Head of caudate nucleus (tissue), 42 donors: ENCODE measurements around the gene WNT6.
"Not testable (repeated sequence)": the region's sequence is repeated elsewhere in the genome, so short reads cannot be mapped to it uniquely, and the experiment has no call there.

Source experiments
- DNase-seq, 42 donors: peaks; one replicate each; pipeline versions ENCODE4 v3.0.0 to v3.0.0-alpha.2; 2020 to 2021; ENCODE audit warnings: mixed read lengths in 7 of 42
- intact Hi-C: fragments of 100-400 bp; cut with DNase I; formaldehyde crosslinking; loops from one replicate; pipeline ENCODE4 v1.15.0; 2022

WNT6 gene

DNA sequence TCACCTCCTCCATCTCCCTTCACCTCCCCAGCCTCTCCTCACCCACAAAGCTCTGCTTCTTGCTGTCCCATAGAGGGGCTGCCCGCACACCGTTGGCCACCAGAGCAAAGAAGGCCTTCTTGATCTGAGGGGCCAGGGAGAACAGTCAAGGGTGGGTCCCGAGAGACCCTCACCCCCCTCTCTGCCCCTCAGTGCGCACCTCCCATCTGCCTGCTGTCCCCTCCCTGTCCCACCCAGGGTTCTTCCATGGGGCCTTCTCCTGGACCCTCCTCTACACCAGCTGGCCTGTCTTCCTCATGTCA, 31.2 kb upstream of the WNT6 start:
- intact Hi-C loops = no loop called here
- DNase-seq = peak in 1 of 42 donors; percentile 22

DNA sequence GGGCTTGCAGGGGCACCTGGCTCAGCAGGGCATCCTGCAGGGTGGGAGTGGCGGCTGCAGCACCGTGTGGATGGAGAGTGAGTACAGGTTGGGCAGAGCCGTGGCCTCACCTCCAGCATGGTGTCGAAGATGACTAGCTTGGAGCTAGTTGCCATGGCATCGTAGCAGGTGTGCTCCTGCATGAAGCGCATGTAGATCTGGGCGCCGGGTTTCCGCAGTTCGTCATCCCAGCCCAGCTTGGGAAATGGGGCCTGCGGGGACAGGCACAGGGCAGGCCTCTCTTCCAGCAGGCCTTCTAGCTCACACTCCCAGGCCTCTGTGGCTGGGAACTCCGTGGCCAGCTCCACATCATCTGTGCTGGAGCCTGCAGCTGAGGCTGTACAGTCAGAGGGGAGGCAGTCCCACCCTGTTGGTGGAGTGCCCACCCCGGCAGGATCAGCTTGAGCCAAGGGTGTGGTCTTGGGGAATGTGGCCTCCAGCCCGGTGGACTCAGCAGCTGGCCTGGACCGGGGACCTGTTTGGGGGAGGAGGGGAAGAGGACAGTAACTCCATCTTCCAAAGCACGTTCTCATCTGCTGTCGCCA, 29.6 kb upstream of the WNT6 start:
- intact Hi-C loops = no loop called here
- peak in 35 of 42 donors; percentile 13 to 77 (median 39) for DNase-seq

DNA sequence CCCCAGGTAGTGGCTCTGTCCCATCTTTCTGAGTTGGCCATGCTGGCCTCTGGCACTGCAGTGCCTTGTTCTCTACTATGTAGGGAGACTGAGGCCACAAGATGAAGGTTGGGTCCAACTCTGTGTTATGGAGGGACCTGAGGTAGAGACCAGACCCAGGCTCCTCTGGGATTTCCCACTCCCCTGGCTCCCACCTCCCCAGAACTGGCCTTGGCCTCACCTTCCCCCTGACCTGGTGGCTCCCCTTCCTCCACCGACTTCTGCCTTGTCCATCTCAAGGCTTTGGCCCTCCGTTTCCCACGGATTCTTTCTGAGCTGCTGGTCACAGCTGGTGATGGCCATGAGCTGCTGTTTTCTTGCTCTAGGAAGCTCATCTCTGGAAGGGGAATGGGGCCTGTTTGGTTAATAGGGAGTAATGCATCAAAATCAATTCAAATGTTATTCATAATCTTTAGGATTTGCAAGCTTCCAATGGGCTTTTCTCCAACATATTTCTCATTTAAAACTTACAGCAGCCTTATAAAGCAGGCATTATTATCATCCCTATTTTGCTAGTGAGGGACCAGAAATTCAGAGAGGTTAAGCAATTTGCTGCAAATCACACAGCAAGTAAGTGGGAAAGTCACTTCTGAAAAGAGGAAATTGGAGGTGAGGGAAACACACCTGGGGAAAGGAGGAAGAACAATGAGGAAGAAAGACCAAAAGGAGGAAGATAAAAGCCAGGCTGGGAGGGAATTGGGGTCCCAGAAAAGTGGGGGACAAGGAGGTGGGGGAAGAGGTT, 28.9 kb upstream of the WNT6 start:
- intact Hi-C loops = no loop called here
- DNase-seq = peak in 1 of 42 donors; percentile 7

DNA sequence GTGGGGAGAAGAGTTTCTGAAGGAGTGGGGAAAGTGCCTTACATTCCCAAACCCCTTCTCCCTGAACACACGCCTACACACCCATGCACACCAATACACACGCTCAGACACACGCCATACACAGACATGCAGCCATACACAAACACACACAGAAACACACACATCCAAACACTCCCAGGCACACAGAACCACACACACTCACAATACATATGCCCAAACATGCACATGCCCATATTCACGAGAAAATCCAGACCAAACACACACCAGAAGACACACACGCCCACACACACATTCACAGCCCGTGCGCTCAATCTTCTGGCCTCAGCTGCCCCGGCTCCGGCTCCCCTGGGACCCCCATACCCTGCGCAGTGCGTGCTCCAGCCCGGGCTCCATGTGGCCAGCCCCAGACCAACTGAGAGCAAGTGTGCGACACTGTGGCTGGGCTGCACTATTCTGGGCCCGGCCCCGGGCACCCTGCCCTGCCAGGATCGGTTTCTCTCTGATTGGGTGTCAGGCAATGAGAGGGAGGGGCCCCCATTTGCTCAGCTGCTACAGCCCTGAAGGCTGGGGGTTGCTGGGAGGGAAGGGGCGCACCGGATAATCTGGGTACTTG, 28.1 kb upstream of the WNT6 start, which contains the start of gene PRKAG3:
TSS of gene PRKAG3 (minus strand) at position 426 of the 613 bp plus-strand sequence.
- intact Hi-C loops = no loop called here
- DNase-seq = no peak

DNA sequence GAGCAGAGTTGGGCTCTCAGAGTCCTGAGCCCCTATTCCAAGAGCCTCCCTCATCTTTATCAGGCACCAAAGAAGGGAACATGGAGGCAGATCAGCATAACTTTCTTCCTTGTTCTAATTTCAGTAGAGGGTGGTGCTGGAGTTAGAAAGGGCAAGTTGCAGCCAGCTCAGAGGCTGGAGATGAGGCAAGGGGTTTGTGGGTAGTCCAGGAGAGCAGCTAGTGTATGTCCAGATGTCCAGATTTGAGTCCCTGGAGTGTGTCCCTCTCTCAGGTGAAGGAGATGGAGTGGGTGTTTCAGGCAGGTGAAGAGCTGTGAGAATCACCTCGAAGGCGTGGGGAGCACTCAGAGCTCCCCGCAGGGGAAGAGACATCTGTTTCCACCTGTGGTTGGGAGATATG, 27.5 kb upstream of the WNT6 start:
- no peak for DNase-seq
- intact Hi-C loops = no loop called here

- intact Hi-C loops = no loop called here
- peak in 1 of 42 donors; percentile 9 for DNase-seq
Measured at GRCh38 chr2:218832520-218832919, 27.1 kb upstream of the WNT6 start.

DNA sequence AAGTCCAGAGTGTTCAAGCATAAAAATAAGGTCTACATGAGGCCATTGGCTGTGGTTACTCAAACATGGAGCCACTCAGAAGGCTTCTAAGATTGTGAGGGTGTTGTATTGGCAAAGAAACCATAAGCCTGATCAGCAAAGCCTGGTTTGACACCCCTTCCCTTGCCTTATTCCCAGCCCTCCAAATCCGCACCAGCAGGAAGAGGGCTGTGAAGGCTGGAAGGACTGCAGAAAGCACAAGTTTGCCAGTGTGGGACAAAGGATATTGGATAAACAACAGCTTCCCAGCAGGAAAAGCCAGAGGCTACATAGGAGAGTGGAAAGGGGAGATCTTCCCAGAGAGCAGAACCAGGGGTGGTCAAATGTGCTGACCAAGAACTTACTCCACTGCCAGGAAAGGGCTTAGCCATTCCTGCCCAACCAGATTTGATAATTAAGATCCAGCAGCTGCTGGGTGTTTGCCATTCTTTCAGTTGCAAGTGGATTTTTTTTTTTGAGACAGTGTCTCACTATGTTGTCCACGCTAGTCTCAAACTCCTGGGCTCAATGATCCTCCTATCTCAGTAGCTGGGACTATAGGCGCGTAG, 26.5 kb upstream of the WNT6 start:
- DNase-seq = peak in 1 of 42 donors; percentile 12
- intact Hi-C loops = no loop called here

- intact Hi-C loops = no loop called here
- peak in 2 of 42 donors; percentile 5 to 19 for DNase-seq
Measured at GRCh38 chr2:218834685-218835084, 24.9 kb upstream of the WNT6 start.

GRCh38 chr2:218837495-218837894, 22.1 kb upstream of the WNT6 start:
- intact Hi-C loops = no loop called here
- no peak for DNase-seq

DNA sequence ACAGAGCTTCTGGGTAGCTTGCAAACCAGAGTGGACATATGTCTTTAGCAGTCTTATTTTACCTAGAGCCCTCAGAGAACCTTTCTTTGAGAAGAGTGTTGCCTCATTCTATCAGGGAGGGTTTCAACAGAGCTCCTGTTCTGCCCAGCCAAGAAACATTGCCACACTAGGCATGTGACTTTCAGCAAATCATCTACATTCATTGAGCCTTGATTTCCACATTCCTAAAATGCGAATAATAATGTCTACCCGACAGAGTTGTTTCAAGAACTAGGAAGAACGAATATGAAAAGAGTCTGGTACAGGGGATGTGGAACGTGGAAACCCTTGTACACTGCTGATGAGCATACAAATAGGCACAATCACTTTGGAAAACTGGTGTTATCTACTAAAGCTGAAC, 20.2 kb upstream of the WNT6 start:
- DNase-seq = no peak
- intact Hi-C loops = no loop called here

DNA sequence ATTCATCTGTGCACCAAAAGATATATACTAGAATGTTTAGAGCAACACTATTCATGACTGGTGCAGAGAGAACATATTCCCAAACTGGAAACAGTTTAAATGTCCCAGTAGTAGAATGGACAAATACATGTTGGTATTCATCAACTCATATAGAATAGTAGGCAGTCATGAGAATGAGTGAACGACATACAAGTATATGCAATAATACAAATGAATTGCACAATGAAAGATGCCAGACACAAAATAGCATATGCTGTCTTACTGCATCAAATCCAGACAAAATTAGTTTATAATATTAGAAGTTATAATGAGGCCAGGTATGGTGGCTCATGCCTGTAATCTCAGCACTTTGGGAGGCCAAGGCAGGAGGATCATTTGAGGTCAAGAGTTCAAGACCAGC, 19.7 kb upstream of the WNT6 start:
- intact Hi-C loops = loop anchor here (10.0 kb wide), 1 partner anchor 425 kb away; the partner anchor contains the start of gene VIL1
- no peak for DNase-seq

DNA sequence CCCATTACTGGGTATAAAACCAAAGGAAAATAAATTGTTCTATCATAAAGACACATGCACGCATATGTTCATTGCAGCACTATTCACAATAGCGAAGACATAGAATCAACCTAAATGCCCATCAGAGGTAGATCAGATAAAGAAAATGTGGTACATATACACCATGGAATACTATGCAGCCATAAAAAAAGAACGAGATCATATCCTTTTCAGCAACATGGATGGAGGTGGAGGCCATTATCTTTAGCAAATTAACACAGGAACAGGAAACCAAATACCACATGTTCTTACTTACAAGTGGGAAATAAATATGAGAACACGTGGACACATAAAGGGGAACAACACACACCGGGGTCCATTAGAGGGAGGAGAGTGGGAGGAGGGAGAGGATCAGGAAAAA, 15.3 kb upstream of the WNT6 start:
- not testable (repeated sequence) for DNase-seq
- intact Hi-C loops = loop anchor here (10.0 kb wide), 1 partner anchor 430 kb away; the partner anchor contains the start of gene VIL1

DNA sequence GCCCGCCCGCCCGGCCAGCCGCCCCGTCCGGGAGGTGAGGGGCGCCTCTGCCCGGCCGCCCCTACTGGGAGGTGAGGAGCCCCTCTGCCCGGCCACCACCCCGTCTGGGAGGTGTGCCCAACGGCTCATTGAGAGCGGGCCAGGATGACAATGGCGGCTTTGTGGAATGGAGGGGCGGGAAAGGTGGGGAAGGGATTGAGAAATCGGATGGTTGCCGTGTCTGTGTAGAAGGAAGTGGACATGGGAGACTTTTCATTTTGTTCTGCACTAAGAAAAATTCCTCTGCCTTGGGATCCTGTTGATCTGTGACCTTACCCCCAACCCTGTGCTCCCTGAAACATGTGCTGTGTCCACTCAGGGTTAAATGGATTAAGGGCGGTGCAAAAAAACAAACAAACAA, 12.6 kb upstream of the WNT6 start:
- intact Hi-C loops = loop anchor here (10.0 kb wide), 1 partner anchor 432 kb away; the partner anchor contains the start of gene VIL1
- peak in 1 of 42 donors; percentile 4 for DNase-seq

- peak in 1 of 42 donors; percentile 13 for DNase-seq
- intact Hi-C loops = loop anchor here (2.0 to 10.0 kb wide), 2 partner anchors 139 to 435 kb away; partner anchors contain the start of genes TTLL4 and VIL1
Measured at GRCh38 chr2:218849721-218850120, 9.9 kb upstream of the WNT6 start.

DNA sequence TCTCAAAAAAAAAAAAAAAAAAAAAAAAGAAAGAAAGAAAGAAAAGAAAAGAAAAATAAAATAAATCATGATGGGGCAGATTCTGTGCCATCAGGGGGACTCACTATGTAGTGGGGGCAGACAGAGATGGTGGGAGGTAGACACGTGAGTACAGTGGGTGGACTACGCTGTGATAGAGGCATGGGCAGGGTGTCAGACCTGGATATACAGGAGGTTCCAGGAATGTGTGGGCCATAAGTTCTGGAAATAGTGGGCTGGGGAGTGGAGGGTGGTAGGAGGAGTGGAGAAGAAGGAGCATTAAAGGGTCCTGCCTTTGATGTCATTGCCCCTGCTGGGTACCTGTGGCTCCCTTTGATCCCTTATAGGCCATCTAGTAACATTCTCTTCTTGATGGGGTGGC, 8.8 kb upstream of the WNT6 start:
- DNase-seq = peak in 3 of 42 donors; percentile 18 to 30 (median 27)
- intact Hi-C loops = loop anchor here (2.0 kb wide), 1 partner anchor 140 kb away; the partner anchor contains the start of gene TTLL4

DNA sequence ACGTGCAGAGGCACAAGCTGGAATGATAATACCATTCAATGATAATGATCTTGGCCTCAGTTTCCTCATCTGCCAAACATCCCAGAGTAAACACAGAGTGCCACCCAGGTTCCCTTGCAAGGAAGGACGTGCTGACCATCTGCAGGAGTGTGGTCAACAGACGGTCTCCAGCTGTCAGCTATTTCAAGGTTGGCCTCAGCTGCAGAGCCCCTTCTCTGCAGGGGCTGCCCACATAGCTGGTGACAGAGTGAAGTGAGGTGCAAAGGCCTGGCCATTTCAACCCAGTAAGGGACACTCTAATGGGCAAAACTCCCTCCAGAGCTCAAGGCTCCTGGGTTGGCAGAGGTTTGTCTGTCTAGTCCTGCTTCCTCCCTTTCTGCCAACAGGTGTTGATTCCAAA, 8.3 kb upstream of the WNT6 start:
- DNase-seq = peak in 3 of 42 donors; percentile 12 to 29 (median 14)
- intact Hi-C loops = loop anchor here (2.0 kb wide), 1 partner anchor 140 kb away; the partner anchor contains the start of gene TTLL4

DNA sequence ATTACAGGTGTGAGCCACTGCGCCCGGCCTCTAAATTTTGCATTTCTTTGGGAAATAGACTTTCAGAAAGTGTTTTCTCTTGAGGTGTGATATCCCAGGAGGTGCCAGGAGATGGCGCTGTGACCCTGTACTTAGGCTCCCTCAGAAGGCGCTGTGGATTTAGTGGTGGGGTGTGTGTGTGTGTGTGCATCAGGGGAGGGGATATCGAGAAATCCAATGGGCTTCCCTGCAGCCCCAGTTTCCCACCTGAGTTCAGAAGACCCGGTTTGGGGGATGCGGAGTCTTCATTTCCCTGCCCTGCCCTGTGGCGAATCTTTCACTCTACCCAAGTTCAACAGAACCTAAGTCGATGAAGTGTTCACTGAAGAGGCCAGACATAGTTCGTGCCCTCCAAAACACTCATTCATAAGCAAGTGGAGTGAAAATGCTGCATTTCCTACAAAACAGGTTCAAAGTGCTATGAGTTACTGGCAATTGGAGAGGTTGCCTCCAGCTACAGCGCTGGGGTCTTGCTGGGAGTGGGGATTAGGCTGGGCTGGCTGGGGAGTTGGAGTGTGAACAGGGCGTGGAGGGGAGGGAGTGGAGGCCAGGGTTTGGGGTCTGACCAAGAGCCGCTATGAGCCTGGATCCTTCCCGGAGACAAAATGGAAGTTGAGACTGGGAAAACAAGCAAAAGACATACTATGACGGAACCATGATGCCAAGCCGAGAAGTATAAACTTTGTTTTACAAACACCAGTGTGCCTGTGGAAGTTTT, 6.5 kb upstream of the WNT6 start:
- peak in 41 of 42 donors; percentile 51 to 89 (median 76) for DNase-seq
- intact Hi-C loops = no loop called here

GRCh38 chr2:218853766-218854165, 5.8 kb upstream of the WNT6 start:
- intact Hi-C loops = no loop called here
- DNase-seq = peak in 3 of 42 donors; percentile 21 to 30 (median 28)

DNA sequence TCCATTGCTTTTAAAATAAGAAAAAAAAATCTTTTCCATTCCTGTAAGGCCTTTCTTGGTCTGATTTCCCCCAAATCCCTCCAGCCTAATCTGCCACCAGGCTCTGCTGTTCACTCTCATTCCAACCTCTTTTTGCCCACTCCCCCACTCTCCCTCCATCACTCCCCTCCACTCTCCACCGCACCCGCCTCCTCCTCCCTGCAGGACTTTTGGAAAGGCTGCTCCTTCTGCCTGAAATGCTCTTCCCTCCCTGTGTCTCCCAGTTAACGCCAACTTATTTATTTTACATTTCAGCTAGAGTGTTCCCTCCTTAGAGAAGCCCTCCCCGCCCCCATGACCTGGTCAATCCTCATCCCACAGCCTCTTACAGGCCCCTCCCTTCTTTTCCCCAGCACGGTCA, 4.7 kb upstream of the WNT6 start:
- intact Hi-C loops = no loop called here
- DNase-seq = peak in 3 of 42 donors; percentile 11 to 27 (median 13)
